GM12872 (cell line): ENCODE results near the gene PCGF6.

Source experiments
- CTCF ChIP-seq: IDR thresholded peaks from 3 replicates; pipeline ENCODE4 v1.5.1; 2011; ENCODE audit warnings: low read depth, mild to moderate bottlenecking, low read length, moderate library complexity; ENCODE audit not compliant: insufficient read depth

PCGF6 gene

GRCh38 chr10:103350517-103351260, at the start of gene PCGF6:
Gene PCGF6 (minus strand): TSS chr10:103351140. CDS start chr10:103351066, 74 bp downstream.
- TF ChIP-seq CTCF: 0 out of 3 replicates have a peak, but pooled peaks have one; percentile 7

- TF ChIP-seq CTCF: no peak
Measured at GRCh38 chr10:103397191-103397825, 46.4 kb upstream of the PCGF6 start.

- TF ChIP-seq CTCF: no peak
Measured at GRCh38 chr10:103396789-103397087, 45.8 kb upstream of the PCGF6 start.

- TF ChIP-seq CTCF: peak; percentile 37; the same call in 2 of the 3 replicates
Measured at GRCh38 chr10:103396067-103396788, 45.3 kb upstream of the PCGF6 start, which contains the start of the genes ATP5MK and PDCD11. Gene ATP5MK (minus strand): TSS chr10:103396475. CDS start chr10:103392457, 4,018 bp downstream. Gene PDCD11 (plus strand): TSS chr10:103396626. CDS start chr10:103398427, 1,801 bp downstream.

- TF ChIP-seq CTCF: no peak
Measured at GRCh38 chr10:103395754-103396066, 44.8 kb upstream of the PCGF6 start.

- no peak for TF ChIP-seq CTCF
Measured at GRCh38 chr10:103394180-103394579, 43.2 kb upstream of the PCGF6 start.

GRCh38 chr10:103382769-103383168, 31.8 kb upstream of the PCGF6 start:
- TF ChIP-seq CTCF: no peak
